GM18868 (cell line): ENCODE data around the gene LTC4S.

Source experiments
- ATAC-seq: cut with Tn5 transposase; IDR thresholded peaks from one replicate; pipeline ENCODE4 v1.9.1; 2021; ENCODE audit warnings: mild to moderate bottlenecking, moderate library complexity; ENCODE audit not compliant: unreplicated experiment

Gene LTC4S

GRCh38 chr5:179805529-179806249 is 11.9 kb downstream of the LTC4S start:
- ATAC-seq = peak; percentile 20

GRCh38 chr5:179806250-179807048 is 12.7 kb downstream of the LTC4S start, which contains the start of gene MGAT4B:
TSS of gene MGAT4B (minus strand) at chr5:179806866. CDS start at chr5:179806583, 283 bp downstream.
- ATAC-seq = peak; percentile 56

- no peak for ATAC-seq
Measured at GRCh38 chr5:179812135-179812825, 18.5 kb downstream of the LTC4S start.

GRCh38 chr5:179812997-179813607 is 19.3 kb downstream of the LTC4S start:
- no peak for ATAC-seq

- no peak for ATAC-seq
Measured at GRCh38 chr5:179814090-179814489, 20.3 kb downstream of the LTC4S start.

- no peak for ATAC-seq
Measured at GRCh38 chr5:179815491-179816249, 21.9 kb downstream of the LTC4S start.

- no peak for ATAC-seq
Measured at GRCh38 chr5:179816401-179816795, 22.6 kb downstream of the LTC4S start.

GRCh38 chr5:179816796-179817469 is 23.1 kb downstream of the LTC4S start:
- no peak for ATAC-seq

GRCh38 chr5:179817470-179817840 is 23.7 kb downstream of the LTC4S start:
- ATAC-seq = no peak

GRCh38 chr5:179817890-179818745 is 24.3 kb downstream of the LTC4S start:
- no peak for ATAC-seq

- ATAC-seq = peak; percentile 62
Measured at GRCh38 chr5:179818746-179819295, 25.0 kb downstream of the LTC4S start.

GRCh38 chr5:179819296-179820126 is 25.7 kb downstream of the LTC4S start:
- ATAC-seq = no peak

GRCh38 chr5:179820127-179820482 is 26.3 kb downstream of the LTC4S start:
- ATAC-seq = no peak

GRCh38 chr5:179820483-179821297 is 26.9 kb downstream of the LTC4S start, which contains the start of gene SQSTM1:
TSS of gene SQSTM1 (plus strand) at chr5:179820905. CDS start at chr5:179820937, 32 bp downstream.
- ATAC-seq = peak; percentile 51

GRCh38 chr5:179821298-179822058 is 27.7 kb downstream of the LTC4S start:
- peak; percentile 43 for ATAC-seq

GRCh38 chr5:179822059-179822432 is 28.3 kb downstream of the LTC4S start:
- no peak for ATAC-seq
